ENCODE data around the gene ANKS1A.
"Not testable (repeated sequence)": the region's sequence is repeated elsewhere in the genome, so short reads cannot be mapped to it uniquely, and the experiment has no call there.

Gene ANKS1A

GRCh38 chr6:34884996-34885395 is 4.1 kb upstream of the ANKS1A start:
- in situ Hi-C loops (cut with MboI; ENCODE audit: low sequenced_read_pairs): no loop called here

- in situ Hi-C loops (cut with MboI; ENCODE audit: low sequenced_read_pairs): not testable (repeated sequence)
Observed at GRCh38 chr6:34885837-34886236, 3.2 kb upstream of the ANKS1A start.

- in situ Hi-C loops (cut with MboI; ENCODE audit: low sequenced_read_pairs): no loop called here
Observed at GRCh38 chr6:34887753-34888513, 1.1 kb upstream of the ANKS1A start, which contains the start of gene TAF11. Gene TAF11 (minus strand): TSS chr6:34888042. CDS start chr6:34887957, 85 bp downstream.

GRCh38 chr6:34888514-34888856 is 570 bp upstream of the ANKS1A start:
- in situ Hi-C loops (cut with MboI; ENCODE audit: low sequenced_read_pairs): no loop called here

GRCh38 chr6:34890533-34890925 is 1.5 kb downstream of the ANKS1A start:
- in situ Hi-C loops (cut with MboI; ENCODE audit: low sequenced_read_pairs): no loop called here

- in situ Hi-C loops (cut with MboI; ENCODE audit: low sequenced_read_pairs): no loop called here
Observed at GRCh38 chr6:34891296-34891695, 2.2 kb downstream of the ANKS1A start.

GRCh38 chr6:34894693-34895092 is 5.6 kb downstream of the ANKS1A start:
- in situ Hi-C loops (cut with MboI; ENCODE audit: low sequenced_read_pairs): no loop called here

GRCh38 chr6:34897130-34897529 is 8.1 kb downstream of the ANKS1A start:
- in situ Hi-C loops (cut with MboI; ENCODE audit: low sequenced_read_pairs): no loop called here

GRCh38 chr6:34897716-34898115 is 8.7 kb downstream of the ANKS1A start:
- in situ Hi-C loops (cut with MboI; ENCODE audit: low sequenced_read_pairs): no loop called here

- in situ Hi-C loops (cut with MboI; ENCODE audit: low sequenced_read_pairs): not testable (repeated sequence)
Observed at GRCh38 chr6:34899748-34900147, 10.7 kb downstream of the ANKS1A start.

GRCh38 chr6:34900321-34901031 is 11.4 kb downstream of the ANKS1A start:
- in situ Hi-C loops (cut with MboI; ENCODE audit: low sequenced_read_pairs): no loop called here

GRCh38 chr6:34901930-34902329 is 12.9 kb downstream of the ANKS1A start:
- in situ Hi-C loops (cut with MboI; ENCODE audit: low sequenced_read_pairs): no loop called here

- in situ Hi-C loops (cut with MboI; ENCODE audit: low sequenced_read_pairs): no loop called here
Observed at GRCh38 chr6:34904990-34905613, 16.0 kb downstream of the ANKS1A start.

GRCh38 chr6:34906826-34907225 is 17.8 kb downstream of the ANKS1A start:
- in situ Hi-C loops (cut with MboI; ENCODE audit: low sequenced_read_pairs): no loop called here

- in situ Hi-C loops (cut with MboI; ENCODE audit: low sequenced_read_pairs): no loop called here
Observed at GRCh38 chr6:34908194-34908593, 19.1 kb downstream of the ANKS1A start.

- in situ Hi-C loops (cut with MboI; ENCODE audit: low sequenced_read_pairs): no loop called here
Observed at GRCh38 chr6:34909320-34909883, 20.3 kb downstream of the ANKS1A start.

GRCh38 chr6:34911822-34912221 is 22.8 kb downstream of the ANKS1A start:
- in situ Hi-C loops (cut with MboI; ENCODE audit: low sequenced_read_pairs): no loop called here

GRCh38 chr6:34912715-34913464 is 23.8 kb downstream of the ANKS1A start:
- in situ Hi-C loops (cut with MboI; ENCODE audit: low sequenced_read_pairs): no loop called here

GRCh38 chr6:34914358-34914757 is 25.3 kb downstream of the ANKS1A start:
- in situ Hi-C loops (cut with MboI; ENCODE audit: low sequenced_read_pairs): no loop called here

GRCh38 chr6:34916348-34916967 is 27.4 kb downstream of the ANKS1A start:
- in situ Hi-C loops (cut with MboI; ENCODE audit: low sequenced_read_pairs): no loop called here

Data from hTERT RPE-1 (cell line).